Mucosa of descending colon (tissue), 3 donors: ENCODE results near the gene ITIH5. TPM values are rescaled to one million over a fixed set of nuclear protein-coding genes. Genes with fewer than 3 reads are reported as not detected.

Experiments
- ATAC-seq: fragments of 200-7000 bp; cut with Tn5 transposase; one replicate; pipeline ENCODE4 v1.9.1; 2020; ENCODE audit warnings: mild to moderate bottlenecking, moderate library complexity
- DNase-seq, 3 donors: peaks; one replicate each; pipeline ENCODE4 v3.0.0-alpha.2; 2020
- H3K36me3 ChIP-seq: fragments of 200-600 bp; one replicate; pipeline ENCODE4 v1.8.0; 2021; ENCODE audit warnings: low read depth, mild to moderate bottlenecking
- H3K4me1 ChIP-seq: fragments of 200-600 bp; one replicate; pipeline ENCODE4 v1.8.0; 2021; ENCODE audit warnings: low read depth, mild to moderate bottlenecking
- H3K4me3 ChIP-seq: fragments of 200-600 bp; one replicate; pipeline ENCODE4 v1.8.0; 2021; ENCODE audit warnings: mild to moderate bottlenecking
- H3K9me3 ChIP-seq: fragments of 200-600 bp; one replicate; pipeline ENCODE4 v1.8.0; 2021; ENCODE audit warnings: mild to moderate bottlenecking
- intact Hi-C, 2 donors: fragments of 100-400 bp; cut with DNase I in 1 of 2; cut with micrococcal nuclease in 1 of 2; formaldehyde crosslinking; loops; one replicate each; pipeline versions ENCODE4 v1.11.0 to v1.11.1; 2022; cut with DNase I, micrococcal nuclease
- total RNA-seq, 3 donors: library from RNA; stranded (reverse); fragmentation: NEBNext Ultra II Directional in 2 of 3; extraction: Animal tissue kit (Norgen Biotek cat#: 25700) in 2 of 3; gene quantifications; one replicate each; pipeline versions ENCODE4 v1.2.1 to v1.2.4, GENCODE V29; 2021 to 2023
- TF ChIP-seq, protein P1 (sequence below): fragments of 200-600 bp; IDR thresholded peaks from one replicate; pipeline ENCODE4 v1.8.0; 2022; ENCODE audit warnings: antibody characterized with exemption, mild to moderate bottlenecking
- donor health status: DM: no; HTN: no; CAD: no; lungs with moderate emphysema.
- donor health status: DM: no; HTN: no; CAD: no.
- donor health status: DM: no; HTN: yes; CAD: no.

ITIH5 gene
- total RNA-seq, 3 donors from 2014 or later, result 5.0 to 46.6 (median 8.1) TPM

DNA sequence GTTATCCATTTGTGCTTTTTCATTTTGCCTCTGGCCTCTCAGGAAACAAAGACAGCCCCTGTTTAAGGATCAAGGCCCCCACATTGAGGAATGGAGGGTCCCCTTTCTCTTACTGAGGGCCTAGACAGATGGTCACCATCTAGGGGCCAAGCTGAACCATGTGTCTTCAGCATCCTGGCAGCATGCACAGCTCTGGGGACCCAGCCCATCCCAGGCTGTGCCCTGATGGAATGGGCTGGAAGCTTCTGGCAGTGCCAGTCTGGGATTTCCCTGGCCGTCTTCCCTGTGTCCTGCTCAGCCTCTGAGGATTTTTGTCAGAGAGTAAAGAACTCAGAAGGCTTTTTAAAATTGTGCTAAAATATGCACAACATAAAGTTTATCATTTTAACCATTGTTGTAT, 116.8 kb downstream of the ITIH5 start:
- Histone ChIP-seq H3K9me3 (no peaks in the 10 kb centered on the region), H3K36me3 (no peaks in the 10 kb centered on the region), H3K4me3 (no peak overlapping the region), H3K4me1 (no peaks in the 10 kb centered on the region)
- ATAC-seq (no peak), DNase-seq (no peak)
- intact Hi-C loops, result no loop called here
- TF ChIP-seq, protein P1, sequence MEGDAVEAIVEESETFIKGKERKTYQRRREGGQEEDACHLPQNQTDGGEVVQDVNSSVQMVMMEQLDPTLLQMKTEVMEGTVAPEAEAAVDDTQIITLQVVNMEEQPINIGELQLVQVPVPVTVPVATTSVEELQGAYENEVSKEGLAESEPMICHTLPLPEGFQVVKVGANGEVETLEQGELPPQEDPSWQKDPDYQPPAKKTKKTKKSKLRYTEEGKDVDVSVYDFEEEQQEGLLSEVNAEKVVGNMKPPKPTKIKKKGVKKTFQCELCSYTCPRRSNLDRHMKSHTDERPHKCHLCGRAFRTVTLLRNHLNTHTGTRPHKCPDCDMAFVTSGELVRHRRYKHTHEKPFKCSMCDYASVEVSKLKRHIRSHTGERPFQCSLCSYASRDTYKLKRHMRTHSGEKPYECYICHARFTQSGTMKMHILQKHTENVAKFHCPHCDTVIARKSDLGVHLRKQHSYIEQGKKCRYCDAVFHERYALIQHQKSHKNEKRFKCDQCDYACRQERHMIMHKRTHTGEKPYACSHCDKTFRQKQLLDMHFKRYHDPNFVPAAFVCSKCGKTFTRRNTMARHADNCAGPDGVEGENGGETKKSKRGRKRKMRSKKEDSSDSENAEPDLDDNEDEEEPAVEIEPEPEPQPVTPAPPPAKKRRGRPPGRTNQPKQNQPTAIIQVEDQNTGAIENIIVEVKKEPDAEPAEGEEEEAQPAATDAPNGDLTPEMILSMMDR, result no peak

DNA sequence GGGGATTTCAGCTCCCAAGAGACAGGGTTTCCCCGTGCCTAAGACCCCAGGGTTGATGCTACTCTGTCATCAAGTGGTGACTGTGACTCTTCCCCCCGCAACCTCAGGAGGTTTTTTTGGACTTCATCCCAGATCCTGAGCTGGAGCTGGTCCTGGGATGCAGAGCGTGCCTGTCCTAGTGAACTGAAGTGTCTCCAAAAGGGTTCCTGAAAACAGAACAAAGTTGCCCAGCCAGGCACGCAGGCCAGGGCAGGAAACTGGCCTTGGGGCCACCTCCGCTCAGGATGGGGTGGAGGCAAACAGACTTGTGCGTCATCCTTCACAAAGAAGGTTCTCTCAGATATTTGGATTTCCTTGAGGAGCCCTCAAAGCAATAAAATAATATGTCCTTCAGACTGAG, 118.9 kb downstream of the ITIH5 start:
- Histone ChIP-seq H3K9me3 (no peaks in the 10 kb centered on the region), H3K4me3 (no peak overlapping the region), H3K36me3 (no peaks in the 10 kb centered on the region), H3K4me1 (no peaks in the 10 kb centered on the region)
- no peak for DNase-seq
- TF ChIP-seq, protein P1, result no peak
- intact Hi-C loops, result no loop called here
- ATAC-seq, result no peak

DNA sequence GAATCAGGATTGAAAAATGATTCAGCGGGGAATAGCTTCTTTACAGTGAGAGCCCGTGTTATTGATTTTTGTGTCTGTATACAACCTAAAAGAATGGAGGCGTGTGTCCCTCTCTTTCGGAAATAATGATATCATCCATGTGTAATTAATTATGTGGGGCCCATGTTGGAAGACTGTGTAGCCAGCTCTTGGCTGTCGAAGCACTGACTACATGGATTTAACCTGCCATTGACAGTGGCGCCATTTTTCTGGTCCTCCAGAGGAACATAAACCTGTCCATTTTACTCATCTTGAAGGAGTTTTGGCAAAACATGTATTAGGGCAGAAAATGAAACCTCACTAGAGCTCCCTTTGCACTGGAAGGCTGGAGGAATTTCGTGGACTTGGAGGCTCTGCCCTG, 119.6 kb downstream of the ITIH5 start:
- ATAC-seq (no peak), DNase-seq (no peak)
- TF ChIP-seq, protein P1, result no peak
- intact Hi-C loops, result no loop called here
- Histone ChIP-seq H3K4me1 (no peaks in the 10 kb centered on the region), H3K36me3 (no peaks in the 10 kb centered on the region), H3K9me3 (no peaks in the 10 kb centered on the region), H3K4me3 (no peak overlapping the region)

DNA sequence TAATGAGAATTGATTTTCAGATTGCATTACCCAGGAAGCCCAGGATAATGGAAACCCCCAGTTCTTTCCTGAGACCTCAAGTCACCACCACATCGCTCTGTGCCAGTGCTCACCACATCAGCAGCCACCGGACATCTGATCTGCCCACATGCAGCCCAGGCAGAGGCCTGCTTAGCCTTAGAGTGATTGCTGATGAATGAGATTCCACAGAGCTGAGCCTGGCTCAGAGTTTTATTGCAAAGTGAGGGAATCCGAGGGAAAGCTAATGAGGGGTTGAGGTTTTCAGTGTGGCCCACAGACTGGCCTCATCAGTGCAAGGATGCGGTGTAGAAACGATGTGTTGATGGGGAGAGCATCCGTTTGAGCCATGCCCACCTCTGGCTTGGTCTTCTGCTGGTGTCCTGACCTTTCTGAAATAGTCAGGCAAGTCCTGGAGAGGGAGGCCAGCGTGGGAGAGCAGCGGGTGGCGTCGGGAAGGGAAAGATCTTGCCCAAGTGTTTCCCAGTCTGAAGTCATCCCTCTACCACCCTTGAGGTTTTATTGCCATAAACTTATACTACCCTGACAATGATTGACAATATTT, 120.3 kb downstream of the ITIH5 start:
- Histone ChIP-seq H3K4me1 (no peaks in the 10 kb centered on the region), H3K4me3 (no peak overlapping the region), H3K36me3 (no peaks in the 10 kb centered on the region), H3K9me3 (no peaks in the 10 kb centered on the region)
- intact Hi-C loops, result no loop called here
- no peak for ATAC-seq
- DNase-seq, result no peak
- TF ChIP-seq, protein P1, result no peak

DNA sequence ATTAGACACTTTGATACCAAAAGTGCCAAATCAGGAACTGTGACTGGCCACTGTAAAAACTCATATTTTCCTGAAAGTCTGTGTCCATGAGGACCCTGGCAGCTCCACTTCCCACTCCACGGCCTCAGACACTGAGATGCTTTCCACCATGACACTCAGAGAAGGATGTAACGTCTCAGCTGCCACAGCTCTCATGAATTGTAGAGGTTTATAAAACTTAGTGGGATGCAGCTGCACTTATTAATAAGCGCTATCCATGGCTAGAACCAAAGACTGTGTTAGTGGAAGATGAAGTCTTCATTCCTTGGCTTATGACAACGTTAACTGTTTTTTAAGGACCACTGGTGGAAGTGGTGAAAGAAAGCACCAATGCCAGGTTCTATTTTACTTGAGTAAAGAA, 121.0 kb downstream of the ITIH5 start:
- no peak overlapping the region for H3K4me3 ChIP-seq
- TF ChIP-seq, protein P1, result no peak
- H3K36me3 ChIP-seq, result no peaks in the 10 kb centered on the region
- no peak for DNase-seq
- ATAC-seq, result no peak
- no peaks in the 10 kb centered on the region for H3K4me1 ChIP-seq
- intact Hi-C loops, result no loop called here
- H3K9me3 ChIP-seq, result no peaks in the 10 kb centered on the region

DNA sequence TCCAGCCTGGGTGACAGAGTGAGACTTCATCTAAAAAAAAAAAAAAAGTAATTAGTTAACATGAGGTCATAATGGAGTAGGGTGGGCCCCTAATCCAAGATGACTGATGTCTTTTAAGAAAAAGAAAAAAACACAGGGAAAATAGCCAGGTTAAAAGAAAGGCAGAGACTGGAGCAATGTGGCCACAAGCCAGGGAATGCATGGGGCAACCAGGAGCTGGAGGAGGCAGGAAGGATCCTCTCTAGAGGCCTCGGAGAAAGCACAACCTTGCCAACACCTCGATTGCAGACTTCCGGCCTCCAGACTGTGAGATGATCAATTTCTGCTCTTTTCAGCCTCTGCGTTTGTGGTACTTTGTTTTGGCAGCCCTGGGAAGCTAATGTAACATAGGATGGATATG, 121.5 kb downstream of the ITIH5 start:
- no peak overlapping the region for H3K4me3 ChIP-seq
- TF ChIP-seq, protein P1, result no peak
- no peaks in the 10 kb centered on the region for H3K9me3 ChIP-seq
- DNase-seq (no peak), ATAC-seq (no peak)
- H3K4me1 ChIP-seq, result no peaks in the 10 kb centered on the region
- no peaks in the 10 kb centered on the region for H3K36me3 ChIP-seq
- intact Hi-C loops, result no loop called here
